K562 (cell line): ENCODE results near the gene KRT83. TPM values are rescaled to one million over a fixed set of nuclear protein-coding genes. Genes with fewer than 3 reads are reported as not detected.

Experiments
- ATAC-seq: fragments of 200-7000 bp; cut with Tn5 transposase; 3 replicates; pipeline ENCODE4 v1.9.1; 2020; ENCODE audit warnings: moderate library complexity
- BruUV-seq: library from RNA; stranded (reverse); fragments of 400-500 nt; replicated peaks from 2 replicates; lab custom pipeline; 2021; lab: Mats Ljungman, UMichigan
- CTCF ChIA-PET: fragments of 300-600 bp; formaldehyde crosslinking; extraction: SDS; loops from one replicate; lab custom pipeline; 2021; ENCODE audit warnings: low intra/inter-chr PET ratio; lab: Yijun Ruan, JAX
- POLR2A ChIA-PET: fragments of 300-600, 350-650 bp; sonication (Branson Sonifier 250); formaldehyde crosslinking; extraction: SDS; loops from one replicate; lab custom pipeline; 2021; ENCODE audit warnings: antibody characterized with exemption, inconsistent platforms; lab: Yijun Ruan, JAX
- DNase-seq, 4 experiments: peaks; one replicate each; pipeline versions ENCODE4 v3.0.0 to v3.0.0-alpha.2; 2011 to 2018; ENCODE audit warnings: low spot score in 3 of 4, mixed read lengths in 3 of 4; ENCODE audit errors: extremely low read depth in 1 of 4
- FAIRE-seq: peaks from 2 replicates; lab custom pipeline; 2011; peaks lifted over from hg19 to GRCh38; lab: Jason Lieb, UNC
- H2AFZ ChIP-seq: 2 replicates; pipeline ENCODE4 v1.6.0; 2011; ENCODE audit warnings: low read depth, low read length, control low read depth, inconsistent platforms
- H3K27ac ChIP-seq: fragments of 200-600 bp; 3 replicates; pipeline ENCODE4 v1.8.0; 2011; ENCODE audit warnings: low read depth, mild to moderate bottlenecking, control low read depth, inconsistent platforms, low read length, moderate library complexity, mixed read lengths; ENCODE audit errors: extremely low read depth
- H3K27me3 ChIP-seq, 2 experiments: fragments of 300-600 bp in 1 of 2; 2 replicates in 1 of 2; 3 replicates in 1 of 2; pipeline versions ENCODE4 v1.6.0 to v1.8.0; 2011; ENCODE audit warnings: inconsistent platforms in 2 of 2, low read length in 2 of 2, mild to moderate bottlenecking in 1 of 2, mixed read lengths in 1 of 2, moderate library complexity in 1 of 2; ENCODE audit not compliant: control insufficient read depth in 2 of 2, insufficient read depth in 2 of 2
- H3K36me3 ChIP-seq: fragments of 300-600 bp; 3 replicates; pipeline ENCODE4 v1.8.0; 2011; ENCODE audit warnings: mild to moderate bottlenecking, low read length, inconsistent platforms; ENCODE audit not compliant: control insufficient read depth, insufficient read depth
- H3K4me1 ChIP-seq, 2 experiments: fragments of 200-600 bp in 1 of 2; replicated peaks in 1 of 2; 2 replicates in 1 of 2; 3 replicates in 1 of 2; pipeline versions ENCODE4 v1.5.1 to v1.8.0; 2011; ENCODE audit warnings: inconsistent platforms in 2 of 2, low read length in 2 of 2, mild to moderate bottlenecking in 1 of 2, mixed read lengths in 1 of 2, moderate library complexity in 1 of 2; ENCODE audit not compliant: control insufficient read depth in 2 of 2, insufficient read depth in 2 of 2
- H3K4me2 ChIP-seq: 2 replicates; pipeline ENCODE4 v1.6.1; 2011; ENCODE audit warnings: low read length, control low read depth, inconsistent platforms, mixed read lengths; ENCODE audit not compliant: insufficient read depth
- H3K4me3 ChIP-seq: fragments of 200-600 bp; sonication (generic), shearing (Covaris generic); 2 replicates; pipeline ENCODE4 v1.5.1; 2016; ENCODE audit warnings: control low read depth, inconsistent platforms
- H3K79me2 ChIP-seq: fragments of 200-600 bp; 3 replicates; pipeline ENCODE4 v1.8.0; 2011; ENCODE audit warnings: low read length, inconsistent platforms; ENCODE audit not compliant: control insufficient read depth, insufficient read depth
- H3K9ac ChIP-seq, 2 experiments: 2 replicates each; pipeline versions ENCODE4 v1.6.0 to v1.6.1; 2011; ENCODE audit warnings: low read depth in 2 of 2, low read length in 2 of 2, control low read depth in 1 of 2, inconsistent platforms in 1 of 2, mild to moderate bottlenecking in 1 of 2, mixed read lengths in 1 of 2; ENCODE audit not compliant: insufficient read depth in 1 of 2
- H3K9me1 ChIP-seq: one replicate; pipeline ENCODE4 v1.6.0; 2011; ENCODE audit warnings: inconsistent platforms, mild to moderate bottlenecking, low read length, moderate library complexity; ENCODE audit not compliant: control insufficient read depth, insufficient read depth
- H3K9me3 ChIP-seq: replicated peaks from 2 replicates; pipeline ENCODE4 v1.5.1; 2011; ENCODE audit warnings: low read depth, low read length, inconsistent platforms; ENCODE audit not compliant: control insufficient read depth, insufficient read depth
- H4K20me1 ChIP-seq: replicated peaks from 2 replicates; pipeline ENCODE4 v1.6.1; 2011; ENCODE audit warnings: low read length, inconsistent platforms, mixed read lengths; ENCODE audit not compliant: control insufficient read depth, insufficient read depth
- MEF2D ChIP-seq: conservative IDR thresholded peaks from 2 replicates; pipeline ENCODE4 v1.6.1; 2016; ENCODE audit warnings: low read depth, missing genetic modification characterization, missing compliant biosample characterization
- NR2C2 ChIP-seq, 2 experiments: fragments of 200-800 bp in 1 of 2; sonication (Bioruptor generic) in 1 of 2; sonication (generic) in 1 of 2; formaldehyde crosslinking in 1 of 2; IDR thresholded peaks; 2 replicates each; pipeline versions ENCODE4 v1.6.1 to v1.8.0; 2016 to 2022; ENCODE audit warnings: mild to moderate bottlenecking in 1 of 2, missing compliant biosample characterization in 1 of 2, missing genetic modification characterization in 1 of 2, missing genetic modification reagents in 1 of 2
- PCBP2 ChIP-seq: fragments of 200-400 bp; formaldehyde crosslinking; IDR thresholded peaks from 2 replicates; pipeline ENCODE4 v1.6.1; 2018; ENCODE audit warnings: low read length, low read depth, mild to moderate bottlenecking, moderate library complexity; ENCODE audit not compliant: poor library complexity, severe bottlenecking
- PURB ChIP-seq: sonication (generic); formaldehyde crosslinking; IDR thresholded peaks from 2 replicates; pipeline ENCODE4 v1.9.0; 2021; ENCODE audit warnings: low read depth, mild to moderate bottlenecking, missing genetic modification reagents
- STAT5A ChIP-seq: IDR thresholded peaks from 2 replicates; pipeline ENCODE4 v1.6.1; 2012; ENCODE audit warnings: low read length, inconsistent platforms, borderline replicate concordance
- ZC3H11A ChIP-seq: IDR thresholded peaks from 2 replicates; pipeline ENCODE4 v1.6.1; 2012; ENCODE audit warnings: low read depth, low read length, improper control_type of control experiment
- ZNF785 ChIP-seq: fragments of 250-450 bp; sonication (Bioruptor Pico); IDR thresholded peaks from 2 replicates; pipeline ENCODE4 v1.4.0; 2020; ENCODE audit warnings: mild to moderate bottlenecking
- WGBS: fragments of 100-300 bp; shearing (Covaris generic); methylation state at CpG from one replicate; pipeline ENCODE4 v1.1.6; 2016; ENCODE audit warnings: low coverage, mixed read lengths; ENCODE audit not compliant: insufficient coverage; ENCODE audit errors: missing lambda C conversion rate; 5-methylcytosine and 5-hydroxymethylcytosine counted together
- in situ Hi-C: fragments of 300-500 bp; cut with MboI; formaldehyde crosslinking; loops from 4 replicates; pipeline ENCODE4 v1.15.0; 2018; ENCODE audit warnings: inconsistent platforms, mixed read lengths
- intact Hi-C: fragments of 100-400 bp; cut with micrococcal nuclease; formaldehyde crosslinking; loops from 2 replicates; pipeline ENCODE4 v1.14.2; 2022
- polyA plus RNA-seq, 8 experiments: library from polyadenylated mRNA; depleted of rRNA in 4 of 8; stranded (reverse) in 5 of 8; unstranded in 3 of 8; fragments of >200 nt; fragmentation: Nextera tagmentation in 2 of 8; fragmentation: Illumina TruSeq in 1 of 8; extraction: Ambion mirVana in 2 of 8; extraction: Trizol in 1 of 8; gene quantifications; 2 replicates each; pipeline versions ENCODE4 v1.2.1 to v1.2.3, GENCODE V29; 2011 to 2014; ENCODE audit warnings: inconsistent platforms in 1 of 8, missing spikeins in 1 of 8
- total RNA-seq, 7 experiments: library from RNA; depleted of rRNA in 6 of 7; stranded (reverse); fragments of >200 nt in 6 of 7; fragmentation: Illumina TruSeq in 2 of 7; extraction: Trizol in 2 of 7; gene quantifications; 2 replicates each; pipeline versions ENCODE4 v1.2.1 to v1.2.3, GENCODE V29; 2011 to 2021; ENCODE audit warnings: low replicate concordance in 1 of 7
- TF ChIP-seq, protein P1 (sequence below): sonication (generic); formaldehyde crosslinking; IDR thresholded peaks from 2 replicates; pipeline ENCODE4 v1.9.0; 2022; ENCODE audit warnings: mild to moderate bottlenecking, missing genetic modification reagents
- TF ChIP-seq, protein P2 (sequence below): fragments of 450-650 bp; formaldehyde crosslinking; IDR thresholded peaks from 2 replicates; pipeline ENCODE4 v1.4.0; 2020; ENCODE audit warnings: mild to moderate bottlenecking, mixed read lengths
- TF ChIP-seq, protein P3 (sequence below): fragments of 250-450 bp; sonication (Bioruptor Pico); IDR thresholded peaks from 2 replicates; pipeline ENCODE4 v1.4.0; 2020
- TF ChIP-seq, protein P4 (sequence below): fragments of 250-450 bp; sonication (Bioruptor Pico); IDR thresholded peaks from 2 replicates; pipeline ENCODE4 v1.8.0; 2022; ENCODE audit warnings: moderate library complexity, mild to moderate bottlenecking, inconsistent platforms
- TF ChIP-seq, protein P5 (sequence below): sonication (generic); formaldehyde crosslinking; IDR thresholded peaks from 2 replicates; pipeline ENCODE4 v1.8.1; 2023; ENCODE audit warnings: mild to moderate bottlenecking, missing genetic modification reagents
- TF ChIP-seq, protein P6 (sequence below), 2 experiments: fragments of 450-650 bp in 1 of 2; sonication (generic) in 1 of 2; formaldehyde crosslinking; conservative IDR thresholded peaks; 2 replicates each; pipeline versions ENCODE4 v1.4.0 to v1.8.1; 2020 to 2022; ENCODE audit warnings: mild to moderate bottlenecking in 1 of 2, missing genetic modification reagents in 1 of 2

Gene KRT83
- total and polyA plus RNA-seq, 9 of the 15 experiments (the other 6 are each of a cell fraction or from before 2014, with no cell fraction given): not detected

DNA sequence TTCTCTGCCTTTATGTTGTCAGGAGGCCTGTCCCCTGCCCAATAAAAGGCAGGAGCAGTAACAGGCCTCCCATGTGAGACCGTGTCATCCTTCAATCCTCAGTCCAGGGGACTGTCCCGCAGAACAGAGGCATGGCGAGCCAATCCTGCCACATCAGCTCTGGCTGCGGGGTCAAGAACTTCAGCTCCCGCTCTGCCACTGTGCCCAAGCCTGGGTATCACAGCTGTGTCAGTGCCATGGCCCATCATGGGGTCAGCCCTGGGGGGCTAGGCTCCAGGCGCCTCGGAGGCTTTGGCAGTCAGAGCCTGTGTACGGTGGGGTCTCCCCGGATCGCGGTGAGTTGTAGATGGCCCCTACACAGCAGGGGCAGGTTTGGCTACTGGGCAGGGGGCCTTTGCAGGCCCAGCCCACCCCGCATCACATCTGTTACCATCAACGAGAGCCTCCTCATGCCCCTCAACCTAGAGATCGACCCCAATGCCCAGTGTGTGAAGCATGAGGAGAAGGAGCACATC lies 19.9 kb upstream of the KRT83 start:
- Histone ChIP-seq H3K79me2 (no peaks in the 10 kb centered on the region), H3K4me1 (no peaks in the 10 kb centered on the region), H2AFZ (no peak overlapping the region), H3K27me3 (peaks cover 6 to 45% of the 10 kb centered on the region in 2 experiments; a peak in 3 of 5 replicates), H3K36me3 (no peaks in the 10 kb centered on the region), H3K9ac (no peak overlapping the region; a peak in 1 of 4 replicates), H3K9me1 (no peaks in the 10 kb centered on the region), H3K27ac (no peak overlapping the region), H4K20me1 (no peaks in the 10 kb centered on the region; the same call in 1 of the 2 replicates), H3K4me2 (no peak overlapping the region), H3K4me3 (no peak overlapping the region), H3K9me3 (no peaks in the 10 kb centered on the region)
- under 1% methylated on average over 14 of the region's 14 CpGs for WGBS
- in situ Hi-C loops (no loop called here), intact Hi-C loops (no loop called here)
- ATAC-seq (no peak), DNase-seq (no peak), FAIRE-seq (no peak)
- ChIA-PET POLR2A (interaction anchor here (1.5 kb wide), 1 partner anchor 11 kb away, joined by 3 read pairs; no protein-coding TSS in a partner anchor), CTCF (interaction anchor here (0.6 kb wide), 1 partner anchor 1206 kb away, joined by 3 read pairs; no protein-coding TSS in a partner anchor)
- BruUV-seq: no TSS peak
- TF ChIP-seq MEF2D (tag) (no peak), PCBP2 (no peak), PURB (CRISPR knock-in tag) (no peak), ZC3H11A (no peak), NR2C2 (CRISPR knock-in tag; IDR thresholded peaks at IDR 0.05) (no peak), NR2C2 (tag; IDR thresholded peaks at IDR 0.05) (no peak), STAT5A (no peak), ZNF785 (CRISPR knock-in tag) (no peak)
- TF ChIP-seq, protein P1, sequence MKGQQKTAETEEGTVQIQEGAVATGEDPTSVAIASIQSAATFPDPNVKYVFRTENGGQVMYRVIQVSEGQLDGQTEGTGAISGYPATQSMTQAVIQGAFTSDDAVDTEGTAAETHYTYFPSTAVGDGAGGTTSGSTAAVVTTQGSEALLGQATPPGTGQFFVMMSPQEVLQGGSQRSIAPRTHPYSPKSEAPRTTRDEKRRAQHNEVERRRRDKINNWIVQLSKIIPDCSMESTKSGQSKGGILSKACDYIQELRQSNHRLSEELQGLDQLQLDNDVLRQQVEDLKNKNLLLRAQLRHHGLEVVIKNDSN (CRISPR knock-in tag): no peak
- TF ChIP-seq, protein P2, sequence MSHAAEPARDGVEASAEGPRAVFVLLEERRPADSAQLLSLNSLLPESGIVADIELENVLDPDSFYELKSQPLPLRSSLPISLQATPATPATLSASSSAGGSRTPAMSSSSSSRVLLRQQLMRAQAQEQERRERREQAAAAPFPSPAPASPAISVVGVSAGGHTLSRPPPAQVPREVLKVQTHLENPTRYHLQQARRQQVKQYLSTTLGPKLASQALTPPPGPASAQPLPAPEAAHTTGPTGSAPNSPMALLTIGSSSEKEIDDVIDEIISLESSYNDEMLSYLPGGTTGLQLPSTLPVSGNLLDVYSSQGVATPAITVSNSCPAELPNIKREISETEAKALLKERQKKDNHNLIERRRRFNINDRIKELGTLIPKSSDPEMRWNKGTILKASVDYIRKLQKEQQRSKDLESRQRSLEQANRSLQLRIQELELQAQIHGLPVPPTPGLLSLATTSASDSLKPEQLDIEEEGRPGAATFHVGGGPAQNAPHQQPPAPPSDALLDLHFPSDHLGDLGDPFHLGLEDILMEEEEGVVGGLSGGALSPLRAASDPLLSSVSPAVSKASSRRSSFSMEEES (CRISPR knock-in tag): no peak
- TF ChIP-seq, protein P3, sequence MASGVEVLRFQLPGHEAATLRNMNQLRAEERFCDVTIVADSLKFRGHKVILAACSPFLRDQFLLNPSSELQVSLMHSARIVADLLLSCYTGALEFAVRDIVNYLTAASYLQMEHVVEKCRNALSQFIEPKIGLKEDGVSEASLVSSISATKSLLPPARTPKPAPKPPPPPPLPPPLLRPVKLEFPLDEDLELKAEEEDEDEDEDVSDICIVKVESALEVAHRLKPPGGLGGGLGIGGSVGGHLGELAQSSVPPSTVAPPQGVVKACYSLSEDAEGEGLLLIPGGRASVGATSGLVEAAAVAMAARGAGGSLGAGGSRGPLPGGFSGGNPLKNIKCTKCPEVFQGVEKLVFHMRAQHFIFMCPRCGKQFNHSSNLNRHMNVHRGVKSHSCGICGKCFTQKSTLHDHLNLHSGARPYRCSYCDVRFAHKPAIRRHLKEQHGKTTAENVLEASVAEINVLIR (CRISPR knock-in tag): no peak
- TF ChIP-seq, protein P4, sequence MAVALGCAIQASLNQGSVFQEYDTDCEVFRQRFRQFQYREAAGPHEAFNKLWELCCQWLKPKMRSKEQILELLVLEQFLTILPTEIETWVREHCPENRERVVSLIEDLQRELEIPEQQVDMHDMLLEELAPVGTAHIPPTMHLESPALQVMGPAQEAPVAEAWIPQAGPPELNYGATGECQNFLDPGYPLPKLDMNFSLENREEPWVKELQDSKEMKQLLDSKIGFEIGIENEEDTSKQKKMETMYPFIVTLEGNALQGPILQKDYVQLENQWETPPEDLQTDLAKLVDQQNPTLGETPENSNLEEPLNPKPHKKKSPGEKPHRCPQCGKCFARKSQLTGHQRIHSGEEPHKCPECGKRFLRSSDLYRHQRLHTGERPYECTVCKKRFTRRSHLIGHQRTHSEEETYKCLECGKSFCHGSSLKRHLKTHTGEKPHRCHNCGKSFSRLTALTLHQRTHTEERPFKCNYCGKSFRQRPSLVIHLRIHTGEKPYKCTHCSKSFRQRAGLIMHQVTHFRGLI (CRISPR knock-in tag): no peak
- TF ChIP-seq, protein P5, sequence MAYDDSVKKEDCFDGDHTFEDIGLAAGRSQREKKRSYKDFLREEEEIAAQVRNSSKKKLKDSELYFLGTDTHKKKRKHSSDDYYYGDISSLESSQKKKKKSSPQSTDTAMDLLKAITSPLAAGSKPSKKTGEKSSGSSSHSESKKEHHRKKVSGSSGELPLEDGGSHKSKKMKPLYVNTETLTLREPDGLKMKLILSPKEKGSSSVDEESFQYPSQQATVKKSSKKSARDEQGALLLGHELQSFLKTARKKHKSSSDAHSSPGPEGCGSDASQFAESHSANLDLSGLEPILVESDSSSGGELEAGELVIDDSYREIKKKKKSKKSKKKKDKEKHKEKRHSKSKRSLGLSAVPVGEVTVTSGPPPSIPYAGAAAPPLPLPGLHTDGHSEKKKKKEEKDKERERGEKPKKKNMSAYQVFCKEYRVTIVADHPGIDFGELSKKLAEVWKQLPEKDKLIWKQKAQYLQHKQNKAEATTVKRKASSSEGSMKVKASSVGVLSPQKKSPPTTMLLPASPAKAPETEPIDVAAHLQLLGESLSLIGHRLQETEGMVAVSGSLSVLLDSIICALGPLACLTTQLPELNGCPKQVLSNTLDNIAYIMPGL (CRISPR knock-in tag): no peak
- TF ChIP-seq, protein P6, sequence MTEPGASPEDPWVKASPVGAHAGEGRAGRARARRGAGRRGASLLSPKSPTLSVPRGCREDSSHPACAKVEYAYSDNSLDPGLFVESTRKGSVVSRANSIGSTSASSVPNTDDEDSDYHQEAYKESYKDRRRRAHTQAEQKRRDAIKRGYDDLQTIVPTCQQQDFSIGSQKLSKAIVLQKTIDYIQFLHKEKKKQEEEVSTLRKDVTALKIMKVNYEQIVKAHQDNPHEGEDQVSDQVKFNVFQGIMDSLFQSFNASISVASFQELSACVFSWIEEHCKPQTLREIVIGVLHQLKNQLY (CRISPR knock-in tag; conservative IDR thresholded peaks at IDR 0.05): no peak
